GM12801 (cell line): ENCODE results near the gene FGF3.

Experiments used
- CTCF ChIP-seq: IDR thresholded peaks from one replicate; pipeline ENCODE4 v1.5.1; 2011; ENCODE audit warnings: control low read depth; ENCODE audit not compliant: insufficient read length; ENCODE audit errors: extremely low read depth

Gene FGF3

DNA sequence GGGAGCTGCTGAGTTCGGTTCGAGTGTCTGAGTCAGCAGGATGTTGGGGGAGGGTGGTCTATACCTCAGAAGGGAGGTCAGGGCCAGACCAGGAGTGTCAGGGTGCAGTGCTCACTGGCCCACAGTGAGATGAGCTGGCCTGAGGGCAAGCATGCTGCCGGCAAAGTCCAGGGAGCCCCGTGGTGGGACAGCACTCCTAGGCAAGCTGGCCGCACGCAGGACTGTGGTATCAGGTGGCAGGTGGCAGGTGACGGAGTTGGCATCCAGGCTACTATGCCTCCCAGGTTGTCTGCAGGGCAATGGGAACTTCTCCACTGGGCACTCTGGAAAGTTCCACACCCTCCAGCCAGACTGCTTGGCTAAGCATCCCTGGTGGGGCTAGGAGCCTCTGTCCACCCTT is 4.8 kb downstream of the FGF3 start:
- TF ChIP-seq CTCF = no peak

DNA sequence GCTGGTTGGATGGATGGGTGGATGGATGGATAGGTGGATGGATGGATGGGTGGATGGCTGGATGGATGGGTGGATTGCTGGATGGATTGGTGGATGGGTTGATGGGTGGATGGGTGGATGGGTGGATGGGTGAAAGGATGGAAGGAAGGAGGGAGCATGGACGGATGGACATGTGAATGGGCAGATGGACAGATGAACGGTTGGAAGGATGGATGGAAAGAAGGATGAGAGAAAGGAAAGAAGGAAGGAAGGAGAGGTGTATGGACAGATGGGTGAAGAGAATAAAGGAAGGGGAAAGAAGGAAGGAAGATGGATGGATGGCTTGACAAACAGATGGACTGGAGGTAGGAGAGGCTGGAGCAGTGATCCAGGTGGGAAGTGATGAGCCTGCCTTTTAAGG is 5.4 kb downstream of the FGF3 start:
- no peak for TF ChIP-seq CTCF

DNA sequence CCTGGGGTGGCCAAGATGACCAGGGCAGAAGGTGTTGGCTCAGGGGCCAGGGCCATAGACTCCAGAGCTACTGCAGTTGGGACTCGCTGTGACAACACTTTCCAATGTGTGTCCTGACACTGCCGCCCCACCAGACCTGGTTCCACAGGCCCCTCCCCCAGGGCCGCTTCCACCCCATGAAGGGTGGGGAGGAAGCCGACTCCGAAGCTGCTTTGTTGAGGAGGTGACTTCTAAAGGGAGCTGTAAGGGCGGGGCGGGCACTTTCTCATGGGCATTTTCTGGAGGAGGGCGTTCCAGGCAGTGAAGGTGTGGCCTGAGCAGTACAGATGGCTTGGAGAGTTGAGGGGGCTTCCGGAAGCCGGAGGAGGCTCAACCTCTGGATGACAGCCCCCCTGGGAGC is 6.3 kb downstream of the FGF3 start:
- no peak for TF ChIP-seq CTCF

DNA sequence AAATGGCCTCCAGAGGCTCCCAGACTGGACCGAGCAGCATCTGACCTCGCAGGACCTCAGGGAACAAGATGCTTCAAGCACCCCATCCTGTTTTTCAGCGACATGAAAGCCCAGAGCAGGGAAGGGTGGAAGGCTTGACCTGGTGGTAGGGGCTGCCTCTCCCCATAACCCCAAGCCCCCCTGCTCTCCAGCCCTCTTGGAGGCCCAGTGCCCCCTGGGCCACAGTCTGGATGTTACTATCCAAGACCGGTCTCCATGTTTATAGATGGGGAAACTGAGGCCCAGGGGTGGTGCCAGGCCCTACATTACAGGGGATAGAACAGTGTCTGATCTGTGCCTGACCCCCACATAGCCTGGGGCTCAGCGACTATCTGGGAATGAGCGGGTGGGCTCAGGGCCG is 7.0 kb downstream of the FGF3 start:
- no peak for TF ChIP-seq CTCF

DNA sequence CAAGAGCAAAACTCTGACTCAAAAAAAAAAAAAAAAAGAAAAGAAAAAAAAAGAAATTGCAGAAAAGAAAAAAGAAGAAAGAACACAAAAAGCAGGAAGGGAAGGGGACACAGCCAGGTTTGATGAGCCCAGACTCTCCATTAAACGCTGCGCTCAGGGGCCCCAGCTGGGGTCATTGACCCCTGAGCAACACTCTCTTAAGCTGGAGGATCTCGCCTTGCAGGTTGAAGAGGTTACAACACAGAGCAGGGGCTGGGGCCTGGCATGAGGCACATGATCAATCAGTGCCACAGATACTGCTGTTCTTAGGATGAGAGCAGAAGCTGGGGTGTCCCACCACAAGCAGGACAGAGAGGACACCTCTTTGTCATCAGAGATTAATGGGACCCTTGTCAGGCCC is 7.8 kb downstream of the FGF3 start:
- no peak for TF ChIP-seq CTCF

- TF ChIP-seq CTCF = no peak
These were observed 8.7 kb downstream of the FGF3 start for GRCh38 chr11:69810289-69811118.

- TF ChIP-seq CTCF = no peak
These were observed 10.5 kb downstream of the FGF3 start for GRCh38 chr11:69808667-69809086.
